ENCODE results near the gene CHN2. TPM values are rescaled to one million over a fixed set of nuclear protein-coding genes. Genes with fewer than 3 reads are reported as not detected.
"Not testable (repeated sequence)": the region's sequence is repeated elsewhere in the genome, so short reads cannot be mapped to it uniquely, and the experiment has no call there.

The CHN2 gene
- total RNA-seq, 1 experiment from 2014 or later: 5.1 TPM

DNA sequence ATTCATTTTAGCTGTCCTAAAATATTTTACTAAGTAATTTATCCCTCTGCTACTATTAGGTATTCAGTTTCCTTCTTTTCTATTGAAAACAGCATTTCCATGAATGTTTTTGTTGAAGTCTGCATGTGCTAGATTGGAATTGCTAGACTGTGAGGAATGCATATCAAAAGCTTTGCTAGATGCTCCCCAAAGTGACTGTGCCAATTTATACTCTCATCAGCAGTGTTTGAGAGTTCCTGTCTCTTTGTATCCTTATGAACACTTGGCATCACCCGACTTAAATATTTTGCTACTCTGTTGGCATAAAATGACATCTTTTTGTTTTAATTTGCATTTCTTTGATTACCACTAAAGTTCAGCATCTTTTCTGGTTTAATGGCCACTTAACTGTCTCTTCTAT, 324.0 kb downstream of the CHN2 start:
- Mint-ChIP-seq H3K36me3 (ENCODE audit: insufficient read depth, unreplicated experiment) (peaks cover 13% of the 10 kb centered on the region), H3K27me3 (ENCODE audit: insufficient read depth, unreplicated experiment) (no peaks in the 10 kb centered on the region), H3K27ac (ENCODE audit: low read depth, unreplicated experiment) (no peak overlapping the region), H3K4me3 (ENCODE audit: unreplicated experiment) (no peak overlapping the region), H3K9me3 (ENCODE audit: unreplicated experiment) (peaks cover 7% of the 10 kb centered on the region), H3K4me1 (ENCODE audit: insufficient read depth, unreplicated experiment) (no peaks in the 10 kb centered on the region)
- TF ChIP-seq, protein P1, sequence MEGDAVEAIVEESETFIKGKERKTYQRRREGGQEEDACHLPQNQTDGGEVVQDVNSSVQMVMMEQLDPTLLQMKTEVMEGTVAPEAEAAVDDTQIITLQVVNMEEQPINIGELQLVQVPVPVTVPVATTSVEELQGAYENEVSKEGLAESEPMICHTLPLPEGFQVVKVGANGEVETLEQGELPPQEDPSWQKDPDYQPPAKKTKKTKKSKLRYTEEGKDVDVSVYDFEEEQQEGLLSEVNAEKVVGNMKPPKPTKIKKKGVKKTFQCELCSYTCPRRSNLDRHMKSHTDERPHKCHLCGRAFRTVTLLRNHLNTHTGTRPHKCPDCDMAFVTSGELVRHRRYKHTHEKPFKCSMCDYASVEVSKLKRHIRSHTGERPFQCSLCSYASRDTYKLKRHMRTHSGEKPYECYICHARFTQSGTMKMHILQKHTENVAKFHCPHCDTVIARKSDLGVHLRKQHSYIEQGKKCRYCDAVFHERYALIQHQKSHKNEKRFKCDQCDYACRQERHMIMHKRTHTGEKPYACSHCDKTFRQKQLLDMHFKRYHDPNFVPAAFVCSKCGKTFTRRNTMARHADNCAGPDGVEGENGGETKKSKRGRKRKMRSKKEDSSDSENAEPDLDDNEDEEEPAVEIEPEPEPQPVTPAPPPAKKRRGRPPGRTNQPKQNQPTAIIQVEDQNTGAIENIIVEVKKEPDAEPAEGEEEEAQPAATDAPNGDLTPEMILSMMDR (IDR thresholded peaks at IDR 0.05; ENCODE audit: unreplicated experiment): no peak
- DNase-seq (ENCODE audit: unreplicated experiment): no peak
- ChIA-PET POLR2A (no interaction called here), CTCF (interaction anchor here (1.6 kb wide), 1 partner anchor 10 kb away, joined by 4 read pairs; no protein-coding TSS in a partner anchor)
- intact Hi-C loops (cut with micrococcal nuclease): no loop called here
- BruUV-seq (replicated peaks): no TSS peak

GRCh38 chr7:29523728-29524127, 329.2 kb downstream of the CHN2 start:
- TF ChIP-seq, protein P1 (IDR thresholded peaks at IDR 0.05; ENCODE audit: unreplicated experiment): no peak
- DNase-seq (ENCODE audit: unreplicated experiment): no peak
- no peaks in the 10 kb centered on the region for H3K27me3 Mint-ChIP-seq (ENCODE audit: insufficient read depth, unreplicated experiment)
- CTCF ChIA-PET: no interaction called here
- intact Hi-C loops (cut with micrococcal nuclease): no loop called here
- BruUV-seq (replicated peaks): no TSS peak
- no peak overlapping the region for H3K4me3 Mint-ChIP-seq (ENCODE audit: unreplicated experiment)
- POLR2A ChIA-PET: interaction anchor here (0.6 kb wide), 1 partner anchor 13 kb away, joined by 3 read pairs; no protein-coding TSS in a partner anchor
- no peaks in the 10 kb centered on the region for H3K4me1 Mint-ChIP-seq (ENCODE audit: insufficient read depth, unreplicated experiment)
- H3K9me3 Mint-ChIP-seq (ENCODE audit: unreplicated experiment): peaks cover 7% of the 10 kb centered on the region
- H3K36me3 Mint-ChIP-seq (ENCODE audit: insufficient read depth, unreplicated experiment): peaks cover 5% of the 10 kb centered on the region
- no peak overlapping the region for H3K27ac Mint-ChIP-seq (ENCODE audit: low read depth, unreplicated experiment)

- BruUV-seq (replicated peaks): no TSS peak
- H3K27me3 Mint-ChIP-seq (ENCODE audit: insufficient read depth, unreplicated experiment): no peaks in the 10 kb centered on the region
- no peak overlapping the region for H3K4me3 Mint-ChIP-seq (ENCODE audit: unreplicated experiment)
- H3K9me3 Mint-ChIP-seq (ENCODE audit: unreplicated experiment): peaks cover 7% of the 10 kb centered on the region
- POLR2A ChIA-PET: no interaction called here
- no peak overlapping the region for H3K27ac Mint-ChIP-seq (ENCODE audit: low read depth, unreplicated experiment)
- TF ChIP-seq, protein P1 (IDR thresholded peaks at IDR 0.05; ENCODE audit: unreplicated experiment): no peak
- no peak for DNase-seq (ENCODE audit: unreplicated experiment)
- H3K4me1 Mint-ChIP-seq (ENCODE audit: insufficient read depth, unreplicated experiment): no peaks in the 10 kb centered on the region
- intact Hi-C loops (cut with micrococcal nuclease): no loop called here
- H3K36me3 Mint-ChIP-seq (ENCODE audit: insufficient read depth, unreplicated experiment): peaks cover 5% of the 10 kb centered on the region
- CTCF ChIA-PET: no interaction called here
Measured at GRCh38 chr7:29527505-29528108, 333.0 kb downstream of the CHN2 start.

DNA sequence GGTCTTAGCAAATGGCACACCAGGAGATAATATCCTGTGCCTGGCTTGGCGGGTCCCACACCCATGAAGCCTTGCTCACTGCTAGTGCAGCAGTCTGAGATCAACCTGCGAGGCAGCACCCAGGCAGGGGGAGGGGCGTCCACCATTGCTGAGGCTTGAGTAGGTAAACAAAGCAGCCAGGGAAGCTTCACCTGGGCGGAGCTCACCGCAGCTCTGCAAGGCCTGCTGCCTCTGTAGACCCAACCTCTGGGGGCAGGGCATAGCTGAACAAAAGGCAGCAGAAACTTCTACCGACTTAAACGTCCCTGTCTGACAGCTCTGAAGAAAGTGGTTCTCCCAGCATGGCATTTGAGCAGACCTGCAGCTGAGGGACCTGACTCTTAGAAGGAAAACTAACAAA, 334.0 kb downstream of the CHN2 start:
- BruUV-seq (replicated peaks); H3K4me1 Mint-ChIP-seq (ENCODE audit: insufficient read depth, unreplicated experiment); H3K27me3 Mint-ChIP-seq (ENCODE audit: insufficient read depth, unreplicated experiment); H3K9me3 Mint-ChIP-seq (ENCODE audit: unreplicated experiment); H3K4me3 Mint-ChIP-seq (ENCODE audit: unreplicated experiment); H3K36me3 Mint-ChIP-seq (ENCODE audit: insufficient read depth, unreplicated experiment); H3K27ac Mint-ChIP-seq (ENCODE audit: low read depth, unreplicated experiment); DNase-seq (ENCODE audit: unreplicated experiment); intact Hi-C loops (cut with micrococcal nuclease): not testable (repeated sequence)
- CTCF ChIA-PET: interaction anchor here (1.7 kb wide), 1 partner anchor 10 kb away, joined by 4 read pairs; no protein-coding TSS in a partner anchor
- POLR2A ChIA-PET: interaction anchor here (1.1 kb wide), 1 partner anchor 12 kb away, joined by 4 read pairs; no protein-coding TSS in a partner anchor

Other genes starting within 250 kb of the CHN2 start
- gene TRIL, start 236.4 kb upstream of the CHN2 start, total RNA-seq (2022): not detected in 2 replicates
- 29.2 and 49.0 TPM in 2 replicates for gene CPVL, start 48.2 kb upstream of the CHN2 start, total RNA-seq (2022)